ENCODE data around the gene HOXC10. TPM values are rescaled to one million over a fixed set of nuclear protein-coding genes. Genes with fewer than 3 reads are reported as not detected.

Gene HOXC10
- total RNA-seq, 2 donors from 2014 or later: not detected

DNA sequence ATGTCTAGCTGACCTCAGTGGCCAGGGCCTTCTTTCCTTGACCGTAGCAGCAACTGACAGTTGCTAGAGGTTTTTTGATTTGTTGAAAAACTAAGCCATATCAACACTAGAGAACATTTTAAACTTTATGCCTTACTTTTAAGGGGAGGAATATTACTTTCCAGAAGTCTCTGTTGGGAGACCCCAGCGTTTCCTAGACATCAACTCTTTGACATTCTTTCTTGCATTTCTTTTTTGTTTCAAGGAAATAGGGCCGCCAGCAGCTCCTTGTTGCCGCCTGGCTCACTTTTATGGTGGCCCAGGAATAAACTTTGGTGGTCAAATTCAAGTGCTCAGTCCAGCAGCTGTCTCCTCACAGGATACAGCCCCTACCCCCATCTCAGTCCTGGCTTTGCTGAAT lies 14.5 kb upstream of the HOXC10 start:
- no peak for DNase-seq
- H3K4me1 ChIP-seq (ENCODE audit: control insufficient read depth, insufficient read depth, low read length): no peaks in the 10 kb centered on the region
- Mint-ChIP-seq H3K27ac (no peak overlapping the region), H3K27me3 (ENCODE audit: insufficient read depth) (peaks cover 100% of the 10 kb centered on the region), H3K4me1 (peaks cover 17% of the 10 kb centered on the region), H3K9me3 (peaks cover 13% of the 10 kb centered on the region), H3K36me3 (ENCODE audit: low read depth) (no peaks in the 10 kb centered on the region), H3K4me3 (no peak overlapping the region)
- no peaks in the 10 kb centered on the region for H3K36me3 ChIP-seq (ENCODE audit: control insufficient read depth, insufficient read depth, low read length)
- no peak for TF ChIP-seq CTCF (conservative IDR thresholded peaks at IDR 0.05)
- H3K27me3 ChIP-seq (ENCODE audit: control insufficient read depth, insufficient read depth, low read length, poor library complexity, severe bottlenecking): peaks cover 100% of the 10 kb centered on the region
- WGBS, 2 experiments (ENCODE audit: insufficient coverage in 1 of 2, insufficient read length in 1 of 2): 10 to 16% methylated on average over 3 to 4 of the region's 4 CpGs
- no peak overlapping the region for H3K27ac ChIP-seq (ENCODE audit: low read depth, low read length)
- H3K9me3 ChIP-seq (ENCODE audit: control insufficient read depth, low read length): no peaks in the 10 kb centered on the region
- H3K4me3 ChIP-seq (ENCODE audit: low read length): no peak overlapping the region
- H3K9ac ChIP-seq (ENCODE audit: extremely low read depth, low read length, poor library complexity, severe bottlenecking): no peak overlapping the region

GRCh38 chr12:53971129-53971528 lies 13.8 kb upstream of the HOXC10 start:
- Mint-ChIP-seq H3K36me3 (ENCODE audit: low read depth) (no peaks in the 10 kb centered on the region), H3K4me1 (peaks cover 22% of the 10 kb centered on the region), H3K27me3 (ENCODE audit: insufficient read depth) (peaks cover 100% of the 10 kb centered on the region), H3K9me3 (peaks cover 17% of the 10 kb centered on the region), H3K27ac (no peak overlapping the region), H3K4me3 (no peak overlapping the region)
- H3K4me1 ChIP-seq (ENCODE audit: control insufficient read depth, insufficient read depth, low read length): no peaks in the 10 kb centered on the region
- no peak overlapping the region for H3K4me3 ChIP-seq (ENCODE audit: low read length)
- no peaks in the 10 kb centered on the region for H3K36me3 ChIP-seq (ENCODE audit: control insufficient read depth, insufficient read depth, low read length)
- 76 to 79% methylated on average over 2 to 3 of the region's 3 CpGs for WGBS, 2 experiments (ENCODE audit: insufficient coverage in 1 of 2, insufficient read length in 1 of 2)
- peaks cover 100% of the 10 kb centered on the region for H3K27me3 ChIP-seq (ENCODE audit: control insufficient read depth, insufficient read depth, low read length, poor library complexity, severe bottlenecking)
- no peak for DNase-seq
- no peak overlapping the region for H3K9ac ChIP-seq (ENCODE audit: extremely low read depth, low read length, poor library complexity, severe bottlenecking)
- TF ChIP-seq CTCF (conservative IDR thresholded peaks at IDR 0.05): no peak
- H3K27ac ChIP-seq (ENCODE audit: low read depth, low read length): no peak overlapping the region
- H3K9me3 ChIP-seq (ENCODE audit: control insufficient read depth, low read length): no peaks in the 10 kb centered on the region

DNA sequence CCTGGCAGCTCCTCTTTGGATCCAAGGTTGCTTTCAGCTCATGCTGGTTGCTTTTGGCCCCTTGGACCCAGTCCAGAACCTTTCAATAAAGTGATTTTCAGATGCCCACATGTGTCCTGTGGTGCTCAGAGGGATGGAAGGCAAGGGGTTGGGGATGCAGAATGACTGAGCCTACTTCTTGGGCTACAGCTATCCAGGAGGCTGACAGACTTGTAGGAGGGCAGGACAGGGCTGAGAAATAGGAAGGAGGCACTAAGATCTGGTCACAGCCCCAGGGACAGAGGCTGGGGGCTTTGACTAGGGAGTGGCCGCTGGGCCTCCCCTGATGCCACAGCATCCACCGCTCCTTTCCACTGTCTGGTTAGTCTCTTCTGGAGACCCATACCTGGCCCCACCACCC lies 13.3 kb upstream of the HOXC10 start:
- Mint-ChIP-seq H3K4me3 (no peak overlapping the region), H3K4me1 (peaks cover 16% of the 10 kb centered on the region), H3K9me3 (peaks cover 17% of the 10 kb centered on the region), H3K27ac (no peak overlapping the region), H3K36me3 (ENCODE audit: low read depth) (no peaks in the 10 kb centered on the region), H3K27me3 (ENCODE audit: insufficient read depth) (peaks cover 100% of the 10 kb centered on the region)
- H3K4me3 ChIP-seq (ENCODE audit: low read length): no peak overlapping the region
- no peaks in the 10 kb centered on the region for H3K4me1 ChIP-seq (ENCODE audit: control insufficient read depth, insufficient read depth, low read length)
- no peak overlapping the region for H3K9ac ChIP-seq (ENCODE audit: extremely low read depth, low read length, poor library complexity, severe bottlenecking)
- peaks cover 5% of the 10 kb centered on the region for H3K9me3 ChIP-seq (ENCODE audit: control insufficient read depth, low read length)
- no peak overlapping the region for H3K27ac ChIP-seq (ENCODE audit: low read depth, low read length)
- no peaks in the 10 kb centered on the region for H3K36me3 ChIP-seq (ENCODE audit: control insufficient read depth, insufficient read depth, low read length)
- 59% methylated on average over 2 of the region's 2 CpGs; no CpG with 5 or more reads in 1 of the 2 experiments for WGBS, 2 experiments (ENCODE audit: insufficient coverage in 1 of 2, insufficient read length in 1 of 2)
- no peak for DNase-seq
- no peak for TF ChIP-seq CTCF (conservative IDR thresholded peaks at IDR 0.05)
- peaks cover 100% of the 10 kb centered on the region for H3K27me3 ChIP-seq (ENCODE audit: control insufficient read depth, insufficient read depth, low read length, poor library complexity, severe bottlenecking)
